ENCODE measurements around the gene AGPAT4.

GRCh38 chr6:161137320-161137719 lies 136.5 kb downstream of the AGPAT4 start:
- TF ChIP-seq POLR2A (IDR thresholded peaks at IDR 0.05) (no peak), CTCF (IDR thresholded peaks at IDR 0.05) (no peak)
